ENCODE results near the gene UNK. TPM values are rescaled to one million over a fixed set of nuclear protein-coding genes. Genes with fewer than 3 reads are reported as not detected.

Gene UNK
- total RNA-seq, 1 experiment from 2014 or later = 32.1 TPM

- no peaks in the 10 kb centered on the region for H3K36me3 ChIP-seq (ENCODE audit: control insufficient read depth, insufficient read depth, low read length)
- no peak for TF ChIP-seq POLR2AphosphoS5 (IDR thresholded peaks at IDR 0.05; ENCODE audit: low read depth, low read length)
- TF ChIP-seq CTCF (IDR thresholded peaks at IDR 0.05) = no peak
- TF ChIP-seq REST (IDR thresholded peaks at IDR 0.05; ENCODE audit: insufficient read depth in 1 of 2, low read depth in 2 of 2, low read length in 1 of 2) = no peak
- TF ChIP-seq SIN3A (IDR thresholded peaks at IDR 0.05; ENCODE audit: borderline replicate concordance, insufficient read depth, low read depth, low read length) = no peak
- no peak for TF ChIP-seq TCF7L2 (IDR thresholded peaks at IDR 0.05; ENCODE audit: low read depth, low read length)
- no peaks in the 10 kb centered on the region for H3K9me3 ChIP-seq (ENCODE audit: control insufficient read depth, insufficient read depth, low read depth, low read length)
- ATAC-seq (no peak), DNase-seq (ENCODE audit: low read depth, low spot score) (no peak)
- H3K27ac ChIP-seq (ENCODE audit: low read length) = no peak overlapping the region
- no peaks in the 10 kb centered on the region for H3K27me3 ChIP-seq (ENCODE audit: control insufficient read depth, insufficient read depth, low read length)
- POLR2A ChIA-PET = no interaction called here
- no peaks in the 10 kb centered on the region for H3K4me1 ChIP-seq (ENCODE audit: control insufficient read depth, insufficient read depth, low read length)
- CTCF ChIA-PET = no interaction called here
- intact Hi-C loops (cut with micrococcal nuclease; ENCODE audit: unreplicated experiment) (no loop called here), in situ Hi-C loops (cut with HindIII; ENCODE audit: low pct_unique_long_range_greater_than_20kb, low sequenced_read_pairs) (no loop called here)
- no peak overlapping the region for H3K4me3 ChIP-seq (ENCODE audit: low read depth in 2 of 2, low read length in 2 of 2)
- no TSS peak for BruUV-seq (replicated peaks)
These were observed 44.4 kb upstream of the UNK start for GRCh38 chr17:75740215-75740614.

GRCh38 chr17:75740631-75741077 lies 44.0 kb upstream of the UNK start:
- BruUV-seq (replicated peaks) = no TSS peak
- TF ChIP-seq CTCF (IDR thresholded peaks at IDR 0.05) (no peak), TCF7L2 (IDR thresholded peaks at IDR 0.05; ENCODE audit: low read depth, low read length) (no peak), SIN3A (IDR thresholded peaks at IDR 0.05; ENCODE audit: borderline replicate concordance, insufficient read depth, low read depth, low read length) (no peak), REST (IDR thresholded peaks at IDR 0.05; ENCODE audit: insufficient read depth in 1 of 2, low read depth in 2 of 2, low read length in 1 of 2) (no peak), POLR2AphosphoS5 (IDR thresholded peaks at IDR 0.05; ENCODE audit: low read depth, low read length) (no peak)
- ChIA-PET POLR2A (no interaction called here), CTCF (no interaction called here)
- Histone ChIP-seq H3K4me3 (ENCODE audit: low read depth in 2 of 2, low read length in 2 of 2) (no peak overlapping the region), H3K27me3 (ENCODE audit: control insufficient read depth, insufficient read depth, low read length) (no peaks in the 10 kb centered on the region), H3K9me3 (ENCODE audit: control insufficient read depth, insufficient read depth, low read depth, low read length) (no peaks in the 10 kb centered on the region), H3K36me3 (ENCODE audit: control insufficient read depth, insufficient read depth, low read length) (no peaks in the 10 kb centered on the region), H3K4me1 (ENCODE audit: control insufficient read depth, insufficient read depth, low read length) (no peaks in the 10 kb centered on the region), H3K27ac (ENCODE audit: low read length) (no peak overlapping the region)
- intact Hi-C loops (cut with micrococcal nuclease; ENCODE audit: unreplicated experiment) = no loop called here
- in situ Hi-C loops (cut with HindIII; ENCODE audit: low pct_unique_long_range_greater_than_20kb, low sequenced_read_pairs) = no loop called here
- no peak for DNase-seq (ENCODE audit: low read depth, low spot score)
- ATAC-seq = no peak

Data from Panc1 (cell line).